T-helper 9 cell (primary cell): Measurements from ENCODE around the gene SUSD4.
"Not testable (repeated sequence)": the region's sequence is repeated elsewhere in the genome, so short reads cannot be mapped to it uniquely, and the experiment has no call there.

Experiments used
- DNase-seq: peaks from one replicate; pipeline ENCODE4 v3.0.0-alpha.2; 2020

The SUSD4 gene

GRCh38 chr1:223288826-223289225 lies 75.2 kb downstream of the SUSD4 start:
- DNase-seq, result no peak

DNA sequence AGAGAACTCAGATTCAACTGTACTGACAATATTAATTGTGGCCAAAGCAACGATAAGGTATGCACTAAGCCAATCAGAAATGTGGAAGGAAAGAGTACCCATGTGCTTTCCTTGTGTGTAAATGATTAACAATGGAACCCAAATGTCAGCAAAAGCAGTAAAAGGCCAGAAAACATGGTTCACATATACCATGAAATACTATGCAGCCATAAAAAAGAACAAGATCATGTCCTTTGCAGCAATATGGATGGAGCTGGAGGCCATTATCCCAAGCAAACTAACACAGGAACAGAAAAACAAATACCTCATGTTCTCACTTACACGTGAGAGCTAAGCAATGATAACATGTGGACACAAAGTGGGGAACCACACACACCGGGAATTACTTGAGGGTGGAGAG lies 78.5 kb downstream of the SUSD4 start:
- no peak for DNase-seq

GRCh38 chr1:223283697-223284096 lies 80.3 kb downstream of the SUSD4 start:
- not testable (repeated sequence) for DNase-seq

DNA sequence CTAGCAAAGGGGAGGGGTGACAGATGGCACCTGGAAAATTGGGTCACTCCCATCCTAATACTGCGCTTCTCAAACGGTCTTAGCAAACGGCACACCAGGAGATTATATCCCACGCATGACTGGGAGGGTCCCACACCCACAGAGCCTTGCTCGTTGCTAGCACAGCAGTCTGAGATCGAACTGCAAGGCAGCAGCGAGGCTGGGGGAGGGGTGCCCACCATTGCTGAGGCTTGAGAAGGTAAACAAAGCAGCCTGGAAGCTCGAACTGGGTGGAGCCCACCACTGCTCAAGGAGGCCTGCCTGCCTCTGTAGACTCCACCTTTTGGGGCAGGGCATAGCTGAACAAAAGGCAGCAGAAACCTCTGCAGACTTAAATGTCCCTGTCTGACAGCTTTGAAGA lies 85.7 kb downstream of the SUSD4 start:
- not testable (repeated sequence) for DNase-seq

- DNase-seq, result no peak
Measured at GRCh38 chr1:223276029-223276428, 87.9 kb downstream of the SUSD4 start.

DNA sequence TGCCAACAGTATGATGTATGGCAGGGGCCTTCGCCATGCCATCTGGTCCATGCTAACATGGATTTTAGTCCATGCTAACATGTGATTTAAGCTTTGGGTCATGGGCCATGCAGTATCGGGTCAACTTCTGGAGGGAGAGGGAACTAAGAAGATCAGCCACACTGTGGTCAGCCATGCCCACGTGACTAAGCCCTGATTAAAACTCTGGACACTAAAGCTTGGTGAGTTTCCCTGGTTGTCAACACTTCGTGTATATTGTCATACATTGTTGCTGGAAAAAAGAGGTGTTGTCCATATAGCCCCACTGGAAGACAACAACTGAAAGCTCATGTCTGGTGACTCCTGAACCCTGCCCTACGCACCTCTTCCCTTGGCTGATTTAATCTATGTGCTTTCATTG lies 90.5 kb downstream of the SUSD4 start:
- DNase-seq, result no peak

- no peak for DNase-seq
Measured at GRCh38 chr1:223271085-223271781, 92.7 kb downstream of the SUSD4 start.

GRCh38 chr1:223270155-223270554 lies 93.8 kb downstream of the SUSD4 start:
- DNase-seq, result no peak

GRCh38 chr1:223269006-223269405 lies 95.0 kb downstream of the SUSD4 start:
- DNase-seq, result no peak

DNA sequence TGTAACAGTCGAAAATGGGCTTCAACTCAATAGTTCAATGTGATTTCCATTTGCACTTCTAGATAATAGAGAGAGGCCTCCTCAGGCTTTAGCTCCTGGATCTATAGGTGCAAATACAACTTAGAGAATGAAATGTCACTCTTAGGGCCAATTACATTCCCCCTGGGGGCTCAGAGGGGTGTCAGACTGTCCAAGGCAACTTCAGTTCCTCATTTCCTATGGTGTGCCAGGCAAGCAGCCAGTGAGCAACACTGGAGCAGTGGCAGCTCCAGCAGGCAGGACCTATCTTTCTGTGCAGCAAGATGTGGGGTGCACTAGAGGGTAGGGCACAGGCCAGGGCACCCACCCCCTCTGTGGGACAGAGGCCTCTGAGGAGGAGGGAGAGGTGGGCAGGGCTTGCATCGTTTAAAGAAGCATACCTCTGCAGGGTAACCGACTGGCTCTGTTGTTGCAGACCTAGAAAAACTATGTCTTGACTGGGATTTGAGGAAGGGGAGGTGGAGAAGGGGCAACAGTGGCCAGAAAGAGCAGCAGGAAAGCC lies 97.3 kb downstream of the SUSD4 start:
- DNase-seq, result no peak

- DNase-seq, result no peak
Measured at GRCh38 chr1:223264983-223265908, 98.7 kb downstream of the SUSD4 start.

GRCh38 chr1:223264529-223264928 lies 99.4 kb downstream of the SUSD4 start:
- DNase-seq, result no peak

DNA sequence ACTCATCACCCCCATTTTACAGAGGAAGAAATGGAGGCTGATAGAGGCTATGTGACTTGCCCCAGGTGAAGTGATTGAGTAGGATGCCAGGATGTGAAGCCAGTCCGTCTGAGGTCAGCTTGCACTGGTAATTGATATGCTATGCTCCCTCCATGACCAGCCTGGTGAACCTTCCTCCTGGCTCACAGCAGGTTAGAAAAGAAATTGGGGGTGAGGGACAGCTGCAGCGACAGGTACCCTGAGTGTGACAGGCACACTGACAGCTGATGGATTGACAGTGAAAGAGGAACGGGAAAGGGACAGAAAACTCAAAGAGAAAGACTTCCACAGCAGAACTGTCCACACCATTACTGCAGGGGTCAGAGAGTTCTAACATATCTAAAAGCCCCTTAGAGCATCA lies 102.1 kb downstream of the SUSD4 start:
- no peak for DNase-seq

DNA sequence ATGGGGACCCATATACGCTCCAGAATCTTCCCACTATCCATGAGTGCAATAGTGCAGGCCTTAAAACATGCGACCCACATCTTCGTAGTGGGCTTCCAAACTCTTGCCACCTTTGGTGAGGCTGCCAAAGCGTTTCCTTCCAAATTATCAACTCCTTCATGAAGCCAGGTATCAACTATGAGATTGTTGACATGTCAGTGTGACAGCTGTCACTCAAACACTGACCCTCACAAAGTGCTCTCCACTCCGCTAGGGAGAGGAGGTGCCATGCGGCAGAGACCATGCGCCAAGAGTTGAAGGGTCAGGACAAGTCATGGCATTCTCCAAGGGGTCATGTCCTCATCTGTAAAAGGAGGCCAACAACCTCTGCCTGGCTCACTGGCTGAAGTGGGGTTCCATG lies 103.3 kb downstream of the SUSD4 start:
- DNase-seq, result no peak

GRCh38 chr1:223259462-223259861 lies 104.5 kb downstream of the SUSD4 start:
- DNase-seq, result no peak

- DNase-seq, result no peak
Measured at GRCh38 chr1:223258751-223259198, 105.2 kb downstream of the SUSD4 start.

- no peak for DNase-seq
Measured at GRCh38 chr1:223257856-223258550, 106.0 kb downstream of the SUSD4 start.

DNA sequence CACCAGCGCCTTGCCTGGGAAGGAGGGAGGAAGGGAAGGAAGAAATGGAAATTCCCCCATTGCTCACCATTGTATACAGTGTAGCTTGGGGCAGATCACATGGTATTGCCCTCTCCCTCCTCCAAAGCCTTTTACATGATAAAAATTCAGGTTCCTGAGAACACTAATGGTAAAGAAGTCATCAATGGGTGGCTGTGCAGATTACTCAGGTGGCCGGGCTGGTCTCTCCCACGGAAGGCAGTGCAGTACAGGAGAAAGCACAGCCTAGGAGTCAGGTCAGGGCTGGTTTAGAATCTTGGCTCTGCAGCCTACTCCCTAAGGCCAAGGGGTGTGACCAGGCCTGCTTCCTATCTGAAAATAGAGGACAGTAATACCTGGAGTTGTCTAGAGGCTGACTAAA lies 107.9 kb downstream of the SUSD4 start:
- DNase-seq, result no peak

DNA sequence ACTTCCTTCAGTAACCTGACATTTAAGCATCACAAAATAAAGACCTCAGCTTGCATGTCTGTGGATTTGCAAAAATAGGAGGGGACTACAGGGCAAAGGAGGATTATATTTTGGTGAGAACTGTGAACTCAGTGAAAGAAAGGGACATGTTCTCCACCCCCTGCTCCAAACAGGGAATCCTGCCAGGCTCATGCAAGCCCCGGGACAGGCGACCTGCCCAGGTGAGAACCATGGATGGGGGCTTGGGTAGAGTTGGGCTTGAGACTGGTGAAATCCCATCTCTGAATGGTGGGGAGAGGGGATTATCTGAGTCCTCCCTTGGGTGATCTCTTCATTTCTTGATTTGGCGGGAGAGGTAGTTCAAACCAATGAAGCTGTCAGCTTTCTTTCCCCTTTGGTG lies 110.1 kb downstream of the SUSD4 start:
- DNase-seq, result no peak

- DNase-seq, result not testable (repeated sequence)
Measured at GRCh38 chr1:223251387-223251786, 112.6 kb downstream of the SUSD4 start.

- no peak for DNase-seq
Measured at GRCh38 chr1:223250632-223251015, 113.4 kb downstream of the SUSD4 start.

DNA sequence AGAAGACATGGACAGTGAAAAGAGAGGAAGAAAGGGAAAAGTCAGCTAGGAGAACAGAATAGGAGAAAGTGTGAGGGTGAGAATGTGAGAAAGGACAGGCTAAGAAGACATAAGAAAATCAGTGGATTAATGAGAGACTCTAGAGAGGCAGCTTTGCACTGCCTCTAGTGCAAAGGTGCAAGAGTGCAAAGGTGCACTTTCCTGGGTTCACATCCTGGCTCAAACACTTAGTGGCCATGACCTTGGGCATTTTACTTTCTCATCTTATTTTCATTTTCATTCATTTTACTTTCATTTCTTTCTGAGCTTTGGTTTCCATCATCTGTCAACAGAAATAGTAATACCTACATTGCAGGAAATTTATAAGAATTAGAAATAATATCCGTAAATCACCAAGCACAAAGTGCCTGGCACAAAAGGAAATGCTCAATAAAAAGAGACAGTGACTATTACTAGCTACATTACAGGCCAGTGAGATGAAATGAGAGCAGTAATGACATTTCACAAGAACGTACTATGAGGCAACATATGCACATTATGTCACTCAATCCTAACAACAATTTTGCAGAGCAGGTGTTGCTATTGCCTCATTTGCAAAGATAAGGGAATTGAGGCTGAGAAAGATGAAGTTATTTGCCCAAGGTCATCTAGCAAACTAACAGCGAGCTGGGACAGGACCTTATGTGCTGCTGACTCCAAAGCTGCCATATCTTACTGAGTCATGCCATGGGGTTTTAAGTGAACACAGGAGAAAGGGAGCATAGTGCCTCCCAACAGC lies 113.9 kb downstream of the SUSD4 start:
- no peak for DNase-seq
